ENCODE data around the gene COL4A4. TPM values are rescaled to one million over a fixed set of nuclear protein-coding genes. Genes with fewer than 3 reads are reported as not detected.

The COL4A4 gene
- total and polyA plus RNA-seq, 2 of the 4 experiments (the other 2 are of a cell fraction), result 0.02 TPM; not detected in 1

DNA sequence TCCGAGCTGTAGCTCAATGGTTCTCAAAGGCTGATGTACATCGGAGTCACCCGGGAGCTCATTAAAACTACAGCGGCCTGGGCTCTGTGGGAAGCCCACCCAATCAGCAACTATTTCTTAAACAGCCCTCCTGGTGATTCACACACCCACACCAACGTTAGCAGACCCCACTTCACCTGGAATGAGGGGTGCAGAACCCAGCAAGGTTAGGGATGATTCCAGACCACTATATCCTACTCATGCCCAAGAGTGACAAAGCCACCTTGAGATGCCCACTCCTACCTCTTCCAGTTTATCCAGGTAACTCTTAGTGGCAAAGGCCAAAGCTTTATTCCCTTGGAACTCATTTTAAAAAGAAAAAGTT lies 178.4 kb downstream of the COL4A4 start:
- no TSS peak for BruUV-seq (replicated peaks)
- Histone ChIP-seq H4K20me1 (ENCODE audit: insufficient read depth, low read length) (no peaks in the 10 kb centered on the region), H4K8ac (ENCODE audit: low read depth in 2 of 2, low read length in 2 of 2) (no peak overlapping the region), H2AK9ac (replicated peaks; ENCODE audit: low read depth, low read length, poor library complexity) (no peak overlapping the region), H2BK5ac (ENCODE audit: low read depth, low read length, poor library complexity, severe bottlenecking) (no peak overlapping the region), H3K36me3 (ENCODE audit: control insufficient read depth, insufficient read depth, low read length) (no peaks in the 10 kb centered on the region), H4K5ac (ENCODE audit: low read depth, low read length) (no peak overlapping the region), H3K18ac (ENCODE audit: low read depth, low read length) (no peak overlapping the region), H2BK15ac (ENCODE audit: low read depth, low read length) (no peak overlapping the region), H3K27me3 (ENCODE audit: control insufficient read depth, insufficient read depth, low read length) (no peaks in the 10 kb centered on the region), H2BK20ac (ENCODE audit: low read depth, low read length) (no peak overlapping the region), H3K9ac (ENCODE audit: low read depth, low read length) (no peak overlapping the region), H3K56ac (ENCODE audit: extremely low read depth, insufficient read depth, low read length) (no peak overlapping the region), H2AK5ac (ENCODE audit: low read depth, low read length) (no peak overlapping the region), H3K14ac (replicated peaks; ENCODE audit: low read depth, low read length) (no peak overlapping the region), H3K23ac (ENCODE audit: low read depth, low read length) (no peak overlapping the region), H3K4me3 (ENCODE audit: insufficient read depth, low read depth, low read length) (no peak overlapping the region), H3K9me3 (ENCODE audit: control insufficient read depth, insufficient read depth, low read length) (no peaks in the 10 kb centered on the region), H2BK120ac (ENCODE audit: low read depth, low read length) (no peak overlapping the region), H3K27ac (ENCODE audit: insufficient read depth, low read length) (no peak overlapping the region), H3K4me2 (ENCODE audit: low read depth, low read length) (no peak overlapping the region), H2AFZ (replicated peaks; ENCODE audit: low read length, poor library complexity) (no peak overlapping the region), H3K4ac (ENCODE audit: low read depth, low read length) (no peak overlapping the region), H4K91ac (ENCODE audit: insufficient read depth, low read depth, low read length) (no peak overlapping the region), H3K4me1 (ENCODE audit: control insufficient read depth, insufficient read depth, low read length) (0 out of 2 replicates have a peak, but pooled peaks cover 4% of the 10 kb centered on the region), H3K9me1 (ENCODE audit: insufficient read depth, low read length) (no peaks in the 10 kb centered on the region), H3K79me1 (ENCODE audit: low read depth in 1 of 2, low read length in 2 of 2) (peaks cover 4 to 8% of the 10 kb centered on the region in 2 experiments; a peak in 2 of 4 replicates)
- DNase-seq, result no peak
- ChIA-PET POLR2A (ENCODE audit: unreplicated experiment) (interaction anchor here (1.0 kb wide), 1 partner anchor 186 kb away, joined by 6 read pairs; the partner anchor contains the start of gene IRS1), CTCF (interaction anchor here (0.6 to 1.6 kb wide), 8 partner anchors 116 to 1326 kb away, joined by 3 to 7 read pairs (median 4); no protein-coding TSS in a partner anchor)
- intact Hi-C loops (cut with micrococcal nuclease) (loop anchor here (1.0 to 10.0 kb wide), 8 partner anchors 149 to 1315 kb away; partner anchors contain the start of genes IRS1 and RHBDD1), in situ Hi-C loops (cut with MboI; ENCODE audit: low sequenced_read_pairs) (loop anchor here (5.0 to 25.0 kb wide), 4 partner anchors 178 to 1321 kb away; no protein-coding TSS in a partner anchor), dilution Hi-C loops (cut with HindIII; ENCODE audit: low sequenced_read_pairs, unreplicated experiment) (no loop called here)
- TF ChIP-seq CHD1 (IDR thresholded peaks at IDR 0.05; ENCODE audit: low read depth, low read length), result no peak
- no peak for TF ChIP-seq MXI1 (IDR thresholded peaks at IDR 0.05; ENCODE audit: borderline replicate concordance, low read depth, low read length)
- WGBS, 2 experiments (ENCODE audit: extremely low coverage in 2 of 2, insufficient read length in 1 of 2), result no CpG with 5 or more reads among the region's 5 CpGs
- ATAC-seq (ENCODE audit: low read depth), result peak; percentile 10; the same call in 1 of the 2 replicates
